GM19455 (cell line): ENCODE data around the gene IL21.

ENCODE experiments used
- ATAC-seq: cut with Tn5 transposase; IDR thresholded peaks from one replicate; pipeline ENCODE4 v1.9.1; 2021; ENCODE audit not compliant: unreplicated experiment

Gene IL21

DNA sequence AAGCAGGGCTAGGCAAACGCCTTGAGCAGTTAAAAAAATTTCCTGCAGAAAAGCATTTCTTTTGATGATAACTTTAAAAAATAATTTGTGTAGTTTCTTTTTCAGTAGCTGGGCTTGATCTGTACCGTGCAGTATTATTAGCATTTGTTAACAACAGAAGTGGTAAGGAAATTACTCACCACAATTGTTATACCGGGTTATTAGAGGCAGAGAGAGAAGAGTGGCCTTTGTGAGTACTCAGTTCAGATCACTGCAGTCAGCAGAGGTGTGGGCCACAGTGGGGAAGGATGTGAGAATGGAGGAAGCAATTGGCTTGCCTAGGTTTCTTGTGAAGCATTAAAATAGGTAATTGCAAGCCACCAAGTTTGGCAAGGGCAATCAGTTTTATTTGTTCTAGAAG lies 14.3 kb upstream of the IL21 start:
- ATAC-seq = peak; percentile 58

DNA sequence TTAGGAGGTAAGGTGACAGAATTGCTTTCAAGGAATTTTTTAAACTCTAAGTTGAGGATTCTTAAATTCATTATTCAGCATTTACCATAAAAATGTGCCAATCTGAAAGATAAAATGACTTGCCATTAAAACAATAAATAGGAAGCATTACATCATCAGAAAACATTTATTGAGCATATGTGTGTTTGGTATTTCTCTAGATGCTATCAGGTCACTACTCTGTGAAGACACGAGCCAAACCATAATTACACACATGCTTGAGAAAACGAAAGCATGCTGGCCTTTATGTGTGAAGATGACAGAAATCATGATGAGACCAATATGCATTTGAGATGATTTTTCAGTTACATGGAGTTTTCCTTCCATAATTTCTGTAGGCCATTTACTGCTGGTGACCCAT lies 12.3 kb upstream of the IL21 start:
- ATAC-seq = no peak

DNA sequence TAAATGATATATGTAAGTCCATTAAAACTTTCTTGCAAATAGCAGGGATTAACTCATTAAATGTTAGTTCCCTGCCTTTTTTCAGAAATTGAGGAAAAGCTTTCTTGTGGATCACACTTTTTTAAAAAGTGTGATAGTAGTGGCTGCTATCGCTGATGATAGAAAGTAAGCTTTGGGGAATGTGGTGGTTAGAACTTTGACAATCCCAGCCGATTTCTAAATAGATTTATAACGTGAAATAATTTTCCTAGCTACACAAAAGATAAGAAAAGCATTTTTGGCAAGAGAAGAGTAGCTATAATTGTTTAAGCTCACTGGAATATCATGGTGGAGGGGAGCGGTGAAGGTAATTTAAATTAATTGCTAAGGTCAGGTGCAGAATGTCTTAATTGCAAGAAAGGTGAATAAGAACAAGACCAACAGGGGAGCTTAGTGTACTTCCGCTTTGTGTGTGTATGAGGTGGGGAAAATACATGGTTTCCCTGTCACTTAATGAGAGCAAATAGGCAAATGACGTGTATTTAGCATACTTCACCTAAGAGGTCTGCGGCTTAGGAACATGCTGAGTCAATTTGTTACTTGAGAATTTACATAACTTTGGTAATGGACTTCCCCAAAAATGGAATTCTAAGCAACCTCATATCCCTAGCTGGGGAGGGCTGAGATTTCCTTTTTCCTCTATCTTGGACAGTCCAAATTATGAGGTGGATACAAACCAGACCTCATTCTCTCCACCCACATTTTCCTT lies 11.7 kb upstream of the IL21 start:
- peak; percentile 57 for ATAC-seq

DNA sequence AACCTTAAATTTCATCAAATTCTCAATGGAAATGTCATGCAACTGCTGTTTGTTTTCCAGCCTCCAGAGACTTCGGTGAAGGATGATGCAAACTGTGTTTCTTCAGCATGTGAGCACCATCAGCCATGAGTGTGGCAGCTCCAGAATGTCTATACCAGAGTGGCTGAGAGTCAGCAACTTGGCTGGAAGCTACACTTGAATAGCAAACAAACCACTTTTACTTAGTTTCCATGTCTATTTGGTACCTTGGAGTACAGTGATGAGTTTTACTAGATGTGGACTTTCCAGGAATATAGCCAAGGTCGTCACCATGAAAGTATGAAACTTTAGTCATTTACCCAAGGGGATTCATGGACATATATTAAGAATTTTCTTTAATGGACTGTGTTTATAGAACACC lies 4.3 kb upstream of the IL21 start:
- no peak for ATAC-seq

DNA sequence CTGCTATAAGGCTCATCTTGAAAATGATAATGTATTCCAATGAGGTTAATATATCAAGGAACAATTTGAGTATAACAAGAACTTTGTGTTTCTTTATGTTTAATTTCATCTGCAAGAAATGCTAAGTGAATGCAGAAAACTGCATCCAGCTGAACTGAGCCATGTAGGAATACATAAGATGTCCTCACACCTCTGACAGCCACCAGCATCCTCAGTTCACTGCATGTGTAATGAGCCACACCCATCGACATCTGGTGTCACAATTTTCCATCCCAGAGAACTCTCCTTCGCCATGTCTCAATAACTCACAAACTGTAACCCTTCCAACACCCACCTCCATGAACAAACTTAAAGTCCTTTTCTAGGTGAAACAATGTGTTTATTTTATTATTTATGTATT lies 3.3 kb upstream of the IL21 start:
- ATAC-seq = no peak

DNA sequence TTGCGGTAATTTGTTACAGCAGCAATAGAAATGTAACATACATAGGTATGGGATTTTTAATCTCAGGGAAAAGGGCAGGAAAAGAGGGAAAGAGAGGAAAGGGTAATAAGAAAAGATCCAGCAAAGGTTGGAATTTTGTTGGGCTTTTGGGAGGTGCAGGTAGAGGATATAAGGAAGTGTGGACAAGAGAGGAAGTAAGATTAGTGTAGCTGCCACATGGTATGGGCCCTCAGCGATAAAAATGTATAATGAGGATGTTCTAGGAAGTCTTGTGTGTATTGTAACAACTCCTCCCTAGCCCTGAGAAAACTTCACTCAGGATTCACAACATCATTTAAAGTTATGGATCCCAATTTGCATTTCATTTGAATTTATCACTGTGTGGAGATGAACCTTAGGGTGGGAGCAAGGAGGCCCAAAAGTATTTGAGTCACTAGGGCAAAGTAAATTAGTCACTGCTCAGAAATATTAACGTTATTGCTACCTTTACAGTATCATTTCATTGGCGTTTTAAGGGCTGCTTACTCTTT lies 2.8 kb upstream of the IL21 start:
- ATAC-seq = no peak

DNA sequence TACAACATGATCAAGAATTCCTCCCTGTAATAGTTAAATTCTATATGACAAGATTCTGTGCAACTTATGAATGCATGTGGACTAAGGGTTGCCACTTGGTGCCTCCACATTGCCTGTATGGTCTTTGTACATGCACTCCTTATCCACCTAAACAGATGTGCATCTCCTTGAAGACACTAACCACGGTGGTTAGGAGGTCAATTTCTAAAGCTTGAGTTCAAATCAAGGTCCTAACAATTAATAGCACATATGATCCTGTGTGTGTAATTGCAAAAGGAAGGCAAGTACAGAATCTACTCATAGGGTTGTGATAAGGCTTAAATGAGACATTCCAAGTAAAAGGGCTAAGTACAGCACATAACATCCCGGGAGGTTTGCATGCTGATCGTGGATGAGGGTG lies 1.5 kb upstream of the IL21 start:
- no peak for ATAC-seq

DNA sequence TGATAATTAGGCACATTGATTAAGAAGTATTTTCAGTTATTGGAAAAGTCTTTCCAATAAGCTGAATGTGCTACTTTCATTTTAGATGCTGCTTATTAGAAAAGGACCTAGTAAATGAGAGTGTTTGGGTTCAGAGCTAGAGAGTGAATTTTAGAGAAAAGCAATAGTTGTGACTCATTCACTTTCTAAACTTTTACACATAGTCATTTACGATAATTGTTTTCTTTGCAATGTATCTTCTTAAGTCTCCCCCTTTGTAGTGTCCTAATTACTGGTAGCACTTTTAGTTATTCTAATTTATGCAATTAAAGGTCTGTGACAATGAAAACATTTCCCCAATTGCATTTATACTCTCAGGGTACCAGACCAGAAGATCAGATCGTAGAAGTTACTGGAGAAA lies 1.3 kb downstream of the IL21 start:
- no peak for ATAC-seq

DNA sequence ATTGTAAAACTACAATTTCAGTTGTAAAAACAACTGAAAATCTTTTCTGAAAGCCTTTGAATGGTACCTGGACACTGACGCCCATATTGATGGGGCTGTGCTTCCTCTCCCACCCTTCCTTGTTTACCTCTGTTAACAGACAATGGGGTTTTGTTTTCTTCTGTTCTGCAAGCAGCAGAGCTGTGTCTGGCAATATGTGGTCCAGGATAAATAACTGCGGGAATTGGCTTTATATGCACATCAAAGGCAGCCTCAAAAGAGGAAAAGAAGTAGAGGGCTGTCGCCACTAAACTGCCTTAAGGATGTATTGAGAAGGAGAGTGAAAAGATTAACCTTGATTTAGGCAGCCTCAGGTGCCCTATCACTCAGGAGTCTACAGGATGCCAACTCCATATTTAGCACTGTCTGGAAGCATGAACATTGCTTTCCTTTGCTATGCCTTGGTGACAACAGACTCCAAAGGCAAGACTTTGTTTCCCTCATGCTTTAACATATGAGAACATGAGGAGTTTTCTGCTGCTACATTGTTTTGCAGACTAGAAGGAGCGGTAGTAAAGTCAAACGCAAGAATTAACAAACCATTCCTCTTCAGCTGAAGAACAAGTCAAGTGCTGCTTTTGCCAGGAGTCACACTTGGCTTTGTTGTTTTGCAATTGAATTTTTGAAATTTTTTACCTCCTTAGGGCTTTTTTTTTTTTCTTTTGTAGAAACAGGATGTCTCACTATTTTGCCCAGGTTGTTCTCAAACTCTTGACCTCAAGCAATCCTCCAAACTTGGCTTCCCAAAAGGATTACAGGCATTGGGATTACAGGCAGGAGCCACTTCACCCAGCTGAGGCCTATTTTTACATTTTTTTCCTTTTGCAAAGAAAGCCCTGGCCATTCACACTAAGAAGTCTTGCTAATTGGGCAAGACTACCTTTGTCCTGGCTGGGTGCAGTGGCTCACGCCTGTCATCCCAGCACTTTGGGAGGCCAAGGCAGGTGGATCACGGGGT lies 3.0 kb downstream of the IL21 start:
- no peak for ATAC-seq

DNA sequence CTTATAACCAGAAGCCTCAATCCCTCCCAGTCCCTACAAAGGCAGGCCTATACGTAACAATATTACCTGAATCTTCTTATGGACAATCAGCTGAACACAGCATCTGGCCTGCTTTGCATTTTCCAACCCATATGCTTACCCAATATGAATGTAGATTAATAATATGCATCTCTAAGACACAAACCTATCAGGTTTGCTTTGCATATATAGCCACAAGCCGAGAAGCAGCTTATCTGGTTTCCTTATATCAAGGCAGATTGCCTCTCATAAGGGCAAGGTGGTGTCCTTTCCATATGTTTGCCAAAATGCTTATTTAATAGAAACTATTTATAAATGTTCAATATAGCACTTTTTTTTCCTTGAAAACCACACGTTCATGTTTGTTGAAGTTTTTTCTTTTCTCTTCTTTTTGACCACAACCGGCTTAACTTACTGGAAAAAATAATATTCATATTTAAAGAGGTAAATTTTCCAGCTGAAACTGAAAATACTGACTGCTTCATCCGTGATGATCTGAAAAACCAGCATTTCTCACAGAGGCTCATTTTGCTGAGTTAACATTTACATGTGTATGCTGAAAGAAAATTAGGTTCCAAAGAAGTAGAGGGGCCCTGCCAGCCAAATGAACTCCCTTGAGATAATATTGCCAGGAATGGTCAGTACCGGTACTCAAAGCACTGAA lies 3.8 kb downstream of the IL21 start:
- no peak for ATAC-seq

DNA sequence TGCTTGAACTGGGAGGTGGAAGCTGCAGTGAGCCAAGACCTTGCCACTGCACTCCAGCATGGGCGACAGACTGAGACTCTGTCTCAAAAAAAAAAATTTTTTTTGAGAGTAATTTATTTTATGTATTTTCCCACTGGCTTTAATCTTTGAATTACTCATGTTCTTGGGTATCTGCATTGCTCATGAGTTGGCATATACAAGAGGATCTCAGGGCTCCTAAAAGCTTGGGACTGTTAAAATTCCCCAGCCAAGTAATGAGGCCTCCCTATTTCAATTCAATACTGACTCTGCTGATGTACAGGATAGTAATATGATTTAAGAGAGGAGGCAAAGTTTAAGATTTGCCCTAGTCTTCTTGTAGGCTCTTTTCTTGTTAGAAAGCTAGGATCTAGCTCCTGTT lies 6.2 kb downstream of the IL21 start:
- ATAC-seq = no peak

DNA sequence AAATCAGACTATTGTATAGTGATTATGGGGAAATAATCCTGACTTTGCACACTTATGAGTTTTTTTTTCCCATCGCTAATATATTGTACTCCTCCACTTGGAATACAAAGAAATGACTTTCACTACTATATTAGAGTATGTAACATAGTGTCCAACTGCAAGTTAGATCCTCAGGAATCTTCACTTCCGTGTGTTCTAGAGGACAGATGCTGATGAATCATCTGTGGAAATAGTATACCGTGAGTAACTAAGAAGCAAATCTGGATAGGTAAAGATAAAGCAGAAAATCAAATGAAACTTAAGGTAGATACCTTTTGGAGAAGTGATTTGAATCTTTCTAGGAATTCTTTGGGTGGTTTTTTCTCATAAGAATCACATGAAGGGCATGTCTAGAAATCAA lies 8.3 kb downstream of the IL21 start:
- no peak for ATAC-seq

DNA sequence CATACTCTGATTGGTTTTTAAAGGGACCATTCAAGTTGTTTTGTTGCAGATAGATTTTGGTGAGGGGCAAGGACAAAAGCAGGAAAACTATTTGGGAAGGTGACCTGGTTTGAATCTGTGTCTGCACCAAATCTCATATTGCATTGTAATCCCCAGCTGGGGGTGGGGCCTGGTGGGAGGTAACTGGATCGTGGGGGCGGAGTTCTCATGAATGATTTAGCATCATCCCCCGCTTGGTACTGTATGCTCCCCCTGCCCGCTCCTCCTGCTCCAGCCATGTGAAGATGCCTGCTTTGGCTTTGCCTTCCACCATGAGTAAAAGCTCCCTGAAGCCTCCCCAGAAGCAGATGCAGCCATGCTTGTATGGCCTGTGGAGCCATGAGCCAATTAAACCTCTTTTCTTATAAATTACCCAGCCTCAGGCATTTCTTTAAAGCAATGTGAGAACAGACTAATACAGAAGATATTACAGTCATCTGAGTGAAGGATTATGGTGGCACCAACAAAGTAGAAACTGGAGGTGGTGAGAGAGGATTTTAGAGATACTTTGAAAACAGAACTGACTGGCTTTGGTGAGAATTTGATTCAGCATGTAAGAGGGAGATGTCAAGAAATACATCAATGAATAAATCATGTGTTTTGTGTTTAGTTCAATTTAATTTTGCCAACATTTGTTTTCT lies 14.4 kb downstream of the IL21 start:
- no peak for ATAC-seq

DNA sequence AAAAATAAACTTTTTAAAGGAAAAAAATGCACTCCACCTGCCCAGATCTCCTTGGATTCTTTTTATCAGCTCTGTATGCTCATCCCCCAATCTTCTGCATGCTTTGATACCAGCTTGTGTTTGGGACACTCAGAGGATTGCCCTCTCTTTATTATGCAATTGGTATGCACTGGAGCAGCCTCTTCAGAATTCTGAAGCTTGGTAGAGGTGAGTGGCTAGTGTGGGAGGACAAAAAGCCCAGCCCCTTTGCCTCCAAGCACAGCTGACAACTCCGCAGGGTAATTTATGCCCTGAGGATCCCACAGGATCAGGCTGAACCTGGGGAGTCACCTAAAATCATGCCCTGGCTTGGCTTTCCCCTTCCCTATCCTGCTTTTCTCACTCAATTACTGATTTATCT lies 16.7 kb downstream of the IL21 start:
- ATAC-seq = no peak

DNA sequence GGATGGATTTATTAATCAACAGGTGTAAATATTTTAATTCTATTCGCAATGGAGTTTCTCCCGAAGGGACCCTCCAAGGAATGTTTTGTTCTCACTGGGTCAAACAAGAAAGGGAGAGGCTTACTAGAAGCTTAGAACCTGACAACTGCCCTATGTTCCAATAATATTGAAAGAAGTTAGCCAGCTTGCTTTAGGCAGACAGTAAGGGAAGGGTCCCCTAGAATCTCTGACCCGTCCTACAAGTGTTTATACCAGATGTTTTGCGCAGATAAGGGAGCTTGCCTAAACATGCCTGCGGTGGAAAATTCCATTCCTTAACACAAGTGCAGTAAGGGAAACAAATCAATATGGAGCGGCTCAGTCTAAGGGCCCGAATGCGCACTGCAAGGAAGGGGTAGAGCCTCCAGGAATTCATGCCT lies 17.7 kb downstream of the IL21 start:
- ATAC-seq = no peak

DNA sequence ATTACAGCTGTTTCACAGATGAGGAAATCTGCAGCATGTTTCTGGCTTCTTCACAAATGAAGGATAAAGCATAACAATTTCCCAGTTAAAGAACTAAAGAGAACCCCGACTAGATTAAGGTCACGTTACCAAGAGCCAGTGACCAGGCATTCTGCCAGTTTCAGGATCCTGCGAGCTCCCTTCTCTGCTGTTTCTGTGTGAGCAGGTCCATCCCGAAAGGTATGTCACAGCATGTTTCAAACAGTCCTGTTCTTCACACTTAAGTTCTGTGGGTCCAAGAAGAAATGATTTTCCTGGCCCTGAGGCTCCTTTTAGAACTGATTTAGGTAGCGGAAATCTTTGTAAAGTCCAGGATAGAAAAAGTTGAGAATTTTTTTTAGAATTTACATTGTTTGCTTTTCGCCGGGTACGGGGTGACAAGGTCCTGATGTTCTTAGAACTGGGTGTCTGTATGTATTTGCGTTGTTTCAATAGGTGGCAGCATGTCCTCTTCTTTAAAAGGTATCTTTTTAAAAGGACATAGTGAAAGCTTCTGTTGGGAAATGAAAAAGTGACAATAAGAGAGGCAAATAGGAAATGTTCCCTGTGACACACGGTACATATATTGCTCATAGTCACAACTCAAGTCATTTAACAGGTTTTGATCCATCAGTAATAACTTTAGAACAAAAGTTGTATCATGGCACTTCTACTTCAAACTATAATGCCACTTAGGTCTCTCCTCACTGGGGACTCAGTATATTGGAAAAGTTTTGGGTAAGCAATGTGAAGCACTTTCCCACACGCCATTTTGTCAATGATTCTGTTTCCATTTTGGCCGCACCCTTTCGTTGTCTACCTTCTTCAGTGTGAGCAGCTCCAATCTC lies 18.4 kb downstream of the IL21 start:
- ATAC-seq = no peak

DNA sequence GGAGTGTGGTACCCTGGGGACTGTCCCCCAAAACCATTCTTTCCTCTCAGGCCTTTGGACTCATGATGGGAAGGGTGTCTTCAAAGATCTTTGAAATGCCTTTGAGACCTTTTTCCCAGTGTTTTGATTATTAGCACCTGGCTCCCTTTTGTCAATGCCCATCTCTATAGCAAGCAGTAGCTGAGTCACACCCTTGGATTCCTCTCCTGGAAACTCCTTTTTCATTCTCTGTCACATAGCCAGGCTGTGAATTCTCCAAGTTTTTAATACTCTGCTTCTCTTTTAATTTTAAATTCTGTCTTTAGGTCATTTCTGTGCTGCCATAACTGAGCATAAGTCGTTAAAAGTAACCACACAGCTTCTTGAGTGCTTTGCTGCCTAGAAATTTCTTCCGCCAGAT lies 29.7 kb downstream of the IL21 start:
- no peak for ATAC-seq

DNA sequence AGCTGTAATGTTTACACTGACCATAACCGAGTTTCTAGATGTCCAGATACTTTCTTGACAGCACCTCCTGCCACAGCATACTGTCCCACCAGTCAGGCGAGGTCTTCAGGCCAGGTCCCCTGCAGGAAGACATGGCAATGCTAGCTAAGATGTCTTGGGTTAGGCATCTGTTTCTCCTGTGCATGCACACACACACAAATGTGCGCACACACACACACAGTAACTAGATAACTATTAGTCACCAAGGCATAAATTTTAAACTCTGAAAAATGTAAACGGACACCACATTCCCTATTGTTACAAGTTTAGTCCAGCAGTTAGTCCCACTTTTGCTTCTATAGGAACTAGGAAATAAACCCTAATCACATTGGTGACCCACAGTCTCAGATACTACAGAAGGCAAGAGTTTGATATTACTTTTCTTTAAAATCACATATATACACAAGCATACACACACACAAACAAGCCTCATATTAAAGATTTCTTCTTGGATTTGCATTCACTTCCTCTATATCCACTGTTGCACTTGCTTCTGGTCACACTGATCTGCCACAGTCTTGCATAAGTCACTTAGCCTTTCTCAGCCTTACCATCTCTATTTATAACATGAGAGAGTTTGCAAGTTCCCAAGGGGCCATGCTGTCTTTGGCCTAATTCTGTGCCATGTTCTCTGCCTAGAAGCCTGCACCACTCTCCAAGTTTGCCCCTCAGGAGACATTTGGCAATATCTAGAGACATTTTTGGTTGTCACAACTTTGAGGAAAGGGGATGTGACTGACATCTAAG lies 32.2 kb downstream of the IL21 start:
- no peak for ATAC-seq

DNA sequence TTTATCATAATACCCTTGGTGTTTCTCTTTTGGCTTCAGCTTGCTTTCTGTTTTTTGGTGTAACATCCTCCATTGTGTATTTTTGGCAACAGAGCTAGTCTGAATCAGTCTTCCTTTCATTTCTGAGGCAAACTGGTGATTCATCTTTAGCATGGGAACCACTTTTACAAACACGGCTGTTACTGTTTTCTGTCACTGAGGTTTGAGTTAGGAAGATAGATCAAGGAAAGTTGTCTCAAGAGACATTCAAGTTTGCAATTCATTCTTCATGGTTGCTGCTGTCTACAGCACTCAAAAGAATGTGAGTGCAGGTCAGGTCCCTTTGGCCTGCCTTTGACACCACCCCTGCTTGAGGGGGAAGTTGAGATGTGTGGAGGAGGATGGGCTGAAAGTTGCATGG lies 36.3 kb downstream of the IL21 start:
- peak; percentile 60 for ATAC-seq
